ENCODE measurements around the gene IL36B.

GRCh38 chr2:113057117-113057516 lies 4.5 kb upstream of the IL36B start:
- TF ChIP-seq CTCF (IDR thresholded peaks at IDR 0.05) (no peak), POLR2A (IDR thresholded peaks at IDR 0.05) (no peak)
